ENCODE data around the gene BCAR3. TPM values are rescaled to one million over a fixed set of nuclear protein-coding genes. Genes with fewer than 3 reads are reported as not detected.
"Not testable (repeated sequence)": the region's sequence is repeated elsewhere in the genome, so short reads cannot be mapped to it uniquely, and the experiment has no call there.

Gene BCAR3
- total RNA-seq, 1 donor from 2014 or later = 74.8 TPM

GRCh38 chr1:93566227-93566626, 115.4 kb downstream of the BCAR3 start:
- no peak overlapping the region for H3K4me3 ChIP-seq (ENCODE audit: low read depth, low read length)
- no peak for TF ChIP-seq CTCF (conservative IDR thresholded peaks at IDR 0.05; ENCODE audit: low read depth, low read length)
- DNase-seq (ENCODE audit: low read depth) = no peak

DNA sequence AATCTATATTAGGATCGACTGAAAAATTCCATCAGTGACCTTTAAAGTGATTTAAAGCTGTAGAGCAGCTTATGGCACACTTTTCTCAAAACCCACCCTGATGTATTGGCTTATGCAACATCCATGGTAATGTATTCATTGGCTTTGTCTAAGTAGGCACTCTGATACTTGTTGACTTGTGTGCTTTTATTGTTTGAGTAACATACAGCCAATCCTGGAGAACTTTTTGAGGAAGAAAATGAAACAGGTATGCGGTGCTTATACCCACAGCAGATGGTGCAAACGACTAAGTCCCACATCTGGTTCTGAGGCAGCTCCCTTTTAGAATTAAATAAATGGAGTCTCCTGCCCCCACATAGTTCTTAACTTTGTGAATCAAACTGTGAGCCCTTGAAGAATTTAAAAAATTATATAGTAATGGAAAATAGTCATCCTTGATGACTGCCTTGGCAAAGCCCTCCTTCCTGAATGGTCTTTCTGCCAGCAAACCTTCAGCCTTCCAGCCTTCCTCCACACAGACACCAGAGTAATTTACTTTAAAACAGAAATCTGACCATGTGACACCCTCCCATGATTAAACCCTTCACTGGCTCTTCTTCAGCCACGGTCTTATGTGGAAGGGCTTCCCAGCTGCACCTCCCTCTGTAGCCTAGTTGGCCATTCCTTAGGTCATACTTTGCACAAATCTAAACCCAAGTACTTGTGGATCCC, 116.0 kb downstream of the BCAR3 start:
- DNase-seq (ENCODE audit: low read depth) = no peak
- no peak for TF ChIP-seq CTCF (conservative IDR thresholded peaks at IDR 0.05; ENCODE audit: low read depth, low read length)

DNA sequence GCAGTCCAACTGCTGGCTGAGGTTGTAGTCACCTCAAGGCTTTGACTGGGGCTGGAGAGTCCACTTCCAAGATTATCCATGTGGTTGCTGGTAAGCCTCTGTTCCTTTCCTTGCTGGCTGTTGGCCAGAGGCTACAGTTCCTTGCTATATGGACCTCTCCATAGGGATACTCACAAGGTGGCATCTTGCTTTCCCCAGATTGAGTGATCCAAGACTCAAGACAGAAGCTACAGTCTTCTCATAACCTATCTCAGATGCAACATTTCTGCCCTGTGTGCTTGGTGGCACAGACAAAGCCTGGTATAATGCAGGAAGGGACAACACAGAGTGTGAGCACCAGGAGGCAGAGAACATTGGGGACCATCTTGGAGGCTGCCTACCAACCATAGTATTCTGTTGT, 121.9 kb downstream of the BCAR3 start:
- TF ChIP-seq CTCF (conservative IDR thresholded peaks at IDR 0.05; ENCODE audit: low read depth, low read length) = no peak

More for the DNA sequence above, 116.0 kb downstream of the BCAR3 start:
- H3K4me3 ChIP-seq (ENCODE audit: low read depth, low read length) = no peak overlapping the region

GRCh38 chr1:93559045-93559444, 122.6 kb downstream of the BCAR3 start:
- H3K4me3 ChIP-seq (ENCODE audit: low read depth, low read length) = no peak overlapping the region
- DNase-seq (ENCODE audit: low read depth) = no peak
- TF ChIP-seq CTCF (conservative IDR thresholded peaks at IDR 0.05; ENCODE audit: low read depth, low read length) = no peak

More for the DNA sequence above, 121.9 kb downstream of the BCAR3 start:
- DNase-seq (ENCODE audit: low read depth) = no peak
- no peak overlapping the region for H3K4me3 ChIP-seq (ENCODE audit: low read depth, low read length)

DNA sequence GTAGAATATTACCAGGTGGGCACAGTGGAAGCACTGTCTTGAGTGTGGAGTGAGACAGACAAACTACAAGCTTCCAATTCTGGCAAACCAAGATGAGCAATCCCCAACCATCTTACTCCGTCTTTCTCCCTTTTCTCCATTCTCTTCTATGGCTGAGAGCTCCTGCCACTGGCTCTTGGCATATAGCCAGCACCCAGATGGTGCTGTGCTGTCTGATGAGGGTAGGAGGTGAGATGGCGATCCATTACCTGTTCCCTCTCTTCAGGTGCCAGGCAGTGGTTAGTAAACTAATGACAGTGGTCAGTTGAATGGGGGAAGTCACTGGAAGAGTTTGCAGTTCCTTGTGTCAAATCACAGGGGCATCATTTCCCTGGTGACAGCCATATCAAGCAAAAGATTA, 125.3 kb downstream of the BCAR3 start:
- TF ChIP-seq CTCF (conservative IDR thresholded peaks at IDR 0.05; ENCODE audit: low read depth, low read length) = no peak
- H3K4me3 ChIP-seq (ENCODE audit: low read depth, low read length) = no peak overlapping the region
- DNase-seq (ENCODE audit: low read depth) = no peak

GRCh38 chr1:93554883-93555872, 126.5 kb downstream of the BCAR3 start:
- no peak for DNase-seq (ENCODE audit: low read depth)
- H3K4me3 ChIP-seq (ENCODE audit: low read depth, low read length) = no peak overlapping the region
- no peak for TF ChIP-seq CTCF (conservative IDR thresholded peaks at IDR 0.05; ENCODE audit: low read depth, low read length)

DNA sequence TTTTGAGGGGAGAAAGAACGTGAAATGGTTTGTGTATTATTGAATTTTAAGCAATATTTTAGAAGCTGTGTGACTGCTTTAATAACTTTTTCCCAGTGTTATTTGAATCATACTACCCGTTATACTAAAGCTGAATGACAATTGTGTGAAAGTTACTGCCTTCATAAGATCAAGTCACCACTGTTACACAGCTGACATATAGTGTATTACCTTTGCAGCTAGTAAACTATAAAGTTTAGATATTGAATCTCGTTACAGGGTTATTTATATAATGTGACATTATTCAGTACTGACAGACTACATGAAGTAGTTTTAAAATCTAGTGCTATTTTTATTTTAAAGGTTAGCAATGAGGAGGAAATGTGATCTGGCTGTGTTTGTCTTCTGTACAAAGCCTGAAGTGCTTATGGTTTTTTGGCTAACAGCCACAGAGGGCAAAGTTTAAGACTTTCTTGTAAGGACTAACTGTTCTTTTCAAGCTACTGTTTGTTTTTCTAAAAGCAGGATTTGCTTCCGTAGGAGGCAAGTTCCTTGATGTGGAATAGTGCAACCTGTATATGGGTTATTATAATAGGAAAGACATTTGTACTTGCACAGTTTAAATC, 127.6 kb downstream of the BCAR3 start:
- DNase-seq (ENCODE audit: low read depth); H3K4me3 ChIP-seq (ENCODE audit: low read depth, low read length): not testable (repeated sequence)
